Heart left ventricle (tissue), 16 donors: ENCODE results near the gene ZNF474. TPM values are rescaled to one million over a fixed set of nuclear protein-coding genes. Genes with fewer than 3 reads are reported as not detected.

ENCODE experiments used
- ATAC-seq, 4 donors: fragments of 200-7000 bp; cut with Tn5 transposase; one replicate each; pipeline ENCODE4 v1.9.1; 2020 to 2022; ENCODE audit warnings: moderate library complexity in 4 of 4, mild to moderate bottlenecking in 3 of 4, moderate number of reproducible peaks in 1 of 4
- DNase-seq, 5 donors: peaks; one replicate each; pipeline ENCODE4 v3.0.0-alpha.2; 2020
- H3K27ac ChIP-seq, 12 donors: fragments of 200-600 bp; sonication (generic) in 4 of 12; one replicate each; pipeline versions ENCODE4 v1.5.0 to v1.8.0; 2016 to 2022; ENCODE audit warnings: mild to moderate bottlenecking in 2 of 12
- H3K27me3 ChIP-seq, 9 donors: fragments of 200-600 bp; sonication (generic) in 2 of 9; one replicate each; pipeline versions ENCODE4 v1.5.1 to v1.8.0; 2016 to 2022; ENCODE audit warnings: mild to moderate bottlenecking in 3 of 9
- H3K36me3 ChIP-seq, 9 donors: fragments of 200-600 bp; sonication (generic) in 2 of 9; one replicate each; pipeline versions ENCODE4 v1.5.0 to v1.8.0; 2018 to 2022; ENCODE audit warnings: mild to moderate bottlenecking in 2 of 9
- H3K4me1 ChIP-seq, 12 donors: fragments of 200-600 bp; sonication (generic) in 4 of 12; one replicate each; pipeline versions ENCODE4 v1.5.0 to v1.8.0; 2016 to 2022; ENCODE audit warnings: mild to moderate bottlenecking in 3 of 12
- H3K4me3 ChIP-seq, 12 donors: fragments of 200-600 bp; sonication (generic) in 4 of 12; one replicate each; pipeline versions ENCODE4 v1.5.0 to v1.8.0; 2017 to 2022; ENCODE audit warnings: mild to moderate bottlenecking in 9 of 12, moderate library complexity in 4 of 12
- H3K9me3 ChIP-seq, 12 donors: fragments of 200-600 bp; sonication (generic) in 4 of 12; one replicate each; pipeline versions ENCODE4 v1.5.0 to v1.8.0; 2016 to 2022; ENCODE audit warnings: mild to moderate bottlenecking in 1 of 12
- CTCF ChIP-seq, 12 donors: fragments of 200-600 bp; sonication (generic) in 4 of 12; IDR thresholded peaks; one replicate each; pipeline versions ENCODE4 v1.5.0 to v1.8.0; 2018 to 2022; ENCODE audit warnings: antibody characterized with exemption in 12 of 12, mild to moderate bottlenecking in 5 of 12
- POLR2A ChIP-seq, 2 donors: fragments of 450-650 bp; IDR thresholded peaks; one replicate each; pipeline ENCODE4 v1.6.1; 2017; ENCODE audit warnings: antibody characterized with exemption in 2 of 2, mild to moderate bottlenecking in 2 of 2, moderate library complexity in 2 of 2
- WGBS, 4 donors: extraction: QIAGEN DNeasy Blood & Tissue Kit in 2 of 4; methylation state at CpG; one replicate each; pipeline versions ENCODE4 v1.1.5 to v1.1.7; 2013 to 2018; 5-methylcytosine and 5-hydroxymethylcytosine counted together
- intact Hi-C, 10 donors: fragments of 100-400 bp; cut with DNase I; formaldehyde crosslinking; loops; one replicate each; pipeline versions ENCODE4 v1.11.1 to v1.14.2; 2022
- polyA plus RNA-seq, 2 donors: library from polyadenylated mRNA; stranded (reverse); fragments of 200-250 nt; gene quantifications; one replicate each; pipeline ENCODE4 v1.2.3, GENCODE V29; 2013
- total RNA-seq, 9 donors: library from RNA; depleted of rRNA in 2 of 9; stranded (reverse); fragments of >200 nt in 2 of 9; fragmentation: NEBNext Ultra II Directional in 3 of 9; extraction: Animal tissue kit (Norgen Biotek cat#: 25700) in 3 of 9; gene quantifications; one replicate each; pipeline versions ENCODE4 v1.1.0 to v1.2.4, GENCODE V29; 2016 to 2023
- donor health status: ischemic (EF 13 %, LVEDD 7.1; RV severe dilation, severe dysfunction).
- donor health status: healthy with polysubstance abuse.
- donor health status: DM: no; HTN: yes; CAD: no.
- donor health status: DM: no; HTN: no; CAD: no.
- donor health status: ischemic (EF 25% LVEDD 6.9; RV normal size, moderate dysfunction).
- donor health status: ischemic (EF 25% LVEDD 5.7; RV mildly dilated, moderate dysfunction).
- donor health status: healthy.
- donor health status: DM: yes; HTN: yes; CAD: no.
- donor health status: ischemic (EF 35%, LVEDD 5.7; RV mildly dilated, moderate dysfunction).
- donor health status: nonischemic (EF 11% LVEDD 7.7; RV severe dilation, severe dysfunction).
- donor health status: DM: yes; HTN: yes; CAD: no.
- donor health status: PGD.
- donor health status: ischemic (EF 29% LVEDD 5.4; RV normal size, mild dysfunction).
- donor health status: nonischemic (EF 23%, LVEDD 6.1; RV moderate dilation, normal function).

Gene ZNF474
- total and polyA plus RNA-seq, 11 donors, result 0.03 to 0.25 (median 0.16) TPM; not detected in 6

- no peaks in the 10 kb centered on the region for H3K9me3 ChIP-seq
- no peaks in the 10 kb centered on the region for H3K36me3 ChIP-seq
- H3K4me1 ChIP-seq, result peaks cover 0 to 15% (median 0%) of the 10 kb centered on the region in 12 donors
Observed at GRCh38 chr5:122155546-122155945, 26.2 kb downstream of the ZNF474 start.

GRCh38 chr5:122156724-122157325 lies 27.5 kb downstream of the ZNF474 start:
- no peak overlapping the region for H3K4me3 ChIP-seq
- no peaks in the 10 kb centered on the region for H3K27me3 ChIP-seq
- ATAC-seq (no peak), DNase-seq (no peak)
- peaks cover 0 to 15% (median 0%) of the 10 kb centered on the region in 12 donors for H3K4me1 ChIP-seq
- TF ChIP-seq POLR2A (IDR thresholded peaks at IDR 0.05) (no peak), CTCF (IDR thresholded peaks at IDR 0.05) (peak in 10 of 12 donors; percentile 4 to 40 (median 16))
- intact Hi-C loops, result loop anchor here in 1 of 10 donors (10.0 kb wide), 1 partner anchor 192 kb away; the partner anchor contains the start of gene SRFBP1
- no peaks in the 10 kb centered on the region for H3K9me3 ChIP-seq
- no peaks in the 10 kb centered on the region for H3K36me3 ChIP-seq
- no peak overlapping the region for H3K27ac ChIP-seq
- WGBS, 4 donors, result 50 to 69% (median 55%) methylated on average over 1 of the region's 1 CpG

More at GRCh38 chr5:122155546-122155945, 26.2 kb downstream of the ZNF474 start:
- ATAC-seq (no peak), DNase-seq (no peak)
- intact Hi-C loops, result loop anchor here in 1 of 10 donors (10.0 kb wide), 1 partner anchor 191 kb away; the partner anchor contains the start of gene SRFBP1
- Histone ChIP-seq H3K4me3 (no peak overlapping the region), H3K27me3 (no peaks in the 10 kb centered on the region), H3K27ac (no peak overlapping the region)
- WGBS, 4 donors, result 83 to 89% (median 86%) methylated on average over 3 of the region's 3 CpGs
- TF ChIP-seq CTCF (IDR thresholded peaks at IDR 0.05) (no peak), POLR2A (IDR thresholded peaks at IDR 0.05) (no peak)

- intact Hi-C loops, result no loop called here
- H3K36me3 ChIP-seq, result no peaks in the 10 kb centered on the region
- peaks cover 0 to 7% (median 0%) of the 10 kb centered on the region in 12 donors for H3K4me1 ChIP-seq
- ATAC-seq (no peak), DNase-seq (no peak)
- 80 to 95% (median 94%) methylated on average over 3 of the region's 3 CpGs for WGBS, 4 donors
- no peaks in the 10 kb centered on the region for H3K9me3 ChIP-seq
- H3K4me3 ChIP-seq, result no peak overlapping the region
- no peaks in the 10 kb centered on the region for H3K27me3 ChIP-seq
- H3K27ac ChIP-seq, result no peak overlapping the region
- no peak for TF ChIP-seq CTCF (IDR thresholded peaks at IDR 0.05)
- no peak for TF ChIP-seq POLR2A (IDR thresholded peaks at IDR 0.05)
Observed at GRCh38 chr5:122162100-122162638, 32.8 kb downstream of the ZNF474 start.
